ENCODE data around the gene ZNF333.

Gene ZNF333

DNA sequence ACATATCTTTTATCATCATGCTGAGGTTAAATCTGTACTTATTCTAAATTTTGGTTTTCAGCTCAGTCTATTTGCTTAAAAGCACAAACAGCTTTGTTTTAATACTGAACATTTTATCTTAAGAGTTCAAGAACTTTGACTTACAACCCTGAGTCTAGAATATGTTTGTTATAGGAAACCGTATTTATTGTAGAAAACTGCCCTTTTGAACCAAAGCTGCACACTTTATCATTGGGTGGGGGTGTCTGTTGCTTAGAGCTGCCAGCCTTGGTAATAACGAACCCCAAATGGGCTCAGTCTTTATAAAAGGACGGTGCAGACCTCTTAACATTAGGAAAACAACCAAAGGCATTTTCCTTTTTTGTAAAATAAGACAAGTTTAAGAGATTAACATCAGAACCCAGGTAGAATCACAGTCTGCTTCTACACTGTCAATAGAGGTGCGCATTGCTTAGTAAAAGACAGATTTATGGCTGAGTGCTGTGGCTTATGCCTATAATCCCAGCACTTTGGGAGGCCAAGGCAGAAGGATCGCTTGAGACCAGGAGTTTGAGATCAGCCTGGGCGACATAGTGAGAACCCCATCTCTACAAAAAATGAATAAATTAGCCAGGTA lies 29.9 kb upstream of the ZNF333 start:
- no peak for DNase-seq (ENCODE audit: low read depth, low spot score)
- no peak overlapping the region for H3K4me3 ChIP-seq (ENCODE audit: low read depth, low read length)
- TF ChIP-seq, protein P1, sequence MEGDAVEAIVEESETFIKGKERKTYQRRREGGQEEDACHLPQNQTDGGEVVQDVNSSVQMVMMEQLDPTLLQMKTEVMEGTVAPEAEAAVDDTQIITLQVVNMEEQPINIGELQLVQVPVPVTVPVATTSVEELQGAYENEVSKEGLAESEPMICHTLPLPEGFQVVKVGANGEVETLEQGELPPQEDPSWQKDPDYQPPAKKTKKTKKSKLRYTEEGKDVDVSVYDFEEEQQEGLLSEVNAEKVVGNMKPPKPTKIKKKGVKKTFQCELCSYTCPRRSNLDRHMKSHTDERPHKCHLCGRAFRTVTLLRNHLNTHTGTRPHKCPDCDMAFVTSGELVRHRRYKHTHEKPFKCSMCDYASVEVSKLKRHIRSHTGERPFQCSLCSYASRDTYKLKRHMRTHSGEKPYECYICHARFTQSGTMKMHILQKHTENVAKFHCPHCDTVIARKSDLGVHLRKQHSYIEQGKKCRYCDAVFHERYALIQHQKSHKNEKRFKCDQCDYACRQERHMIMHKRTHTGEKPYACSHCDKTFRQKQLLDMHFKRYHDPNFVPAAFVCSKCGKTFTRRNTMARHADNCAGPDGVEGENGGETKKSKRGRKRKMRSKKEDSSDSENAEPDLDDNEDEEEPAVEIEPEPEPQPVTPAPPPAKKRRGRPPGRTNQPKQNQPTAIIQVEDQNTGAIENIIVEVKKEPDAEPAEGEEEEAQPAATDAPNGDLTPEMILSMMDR (IDR thresholded peaks at IDR 0.05; ENCODE audit: insufficient read depth, low read length, missing control alignments): no peak
- ChIA-PET CTCF (interaction anchor here (0.8 kb wide), 1 partner anchor 27 kb away, joined by 3 read pairs; no protein-coding TSS in a partner anchor), POLR2A (no interaction called here)

DNA sequence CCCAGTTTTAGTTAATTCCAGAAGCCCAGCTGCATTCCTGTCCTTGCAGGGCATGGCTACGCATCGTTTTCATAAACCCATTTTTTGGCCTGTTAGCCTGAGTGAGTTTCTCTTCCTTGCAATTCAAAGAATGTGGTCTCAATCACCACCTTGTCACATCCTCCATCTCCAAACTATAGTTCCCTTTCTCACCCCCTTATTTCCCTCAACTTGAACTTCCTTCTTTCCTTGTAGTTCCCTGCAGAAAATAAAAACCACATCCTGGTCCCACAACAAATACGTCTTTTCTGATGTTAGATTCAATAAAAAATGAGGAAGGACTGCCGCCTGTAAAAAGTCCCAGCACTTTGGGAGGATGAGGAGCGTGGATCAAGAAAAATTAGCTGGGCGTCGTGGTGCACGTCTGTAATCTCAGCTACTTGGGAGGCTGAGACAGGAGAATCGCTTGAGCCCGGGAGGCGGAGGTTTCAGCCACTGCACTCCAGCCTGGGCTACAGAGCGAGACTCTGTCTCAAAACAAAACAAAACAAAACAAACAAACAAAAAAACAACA lies 28.4 kb upstream of the ZNF333 start:
- TF ChIP-seq, protein P1 (IDR thresholded peaks at IDR 0.05; ENCODE audit: insufficient read depth, low read length, missing control alignments): no peak
- no peak for DNase-seq (ENCODE audit: low read depth, low spot score)
- CTCF ChIA-PET: no interaction called here
- H3K4me3 ChIP-seq (ENCODE audit: low read depth, low read length): no peak overlapping the region
- POLR2A ChIA-PET: no interaction called here

DNA sequence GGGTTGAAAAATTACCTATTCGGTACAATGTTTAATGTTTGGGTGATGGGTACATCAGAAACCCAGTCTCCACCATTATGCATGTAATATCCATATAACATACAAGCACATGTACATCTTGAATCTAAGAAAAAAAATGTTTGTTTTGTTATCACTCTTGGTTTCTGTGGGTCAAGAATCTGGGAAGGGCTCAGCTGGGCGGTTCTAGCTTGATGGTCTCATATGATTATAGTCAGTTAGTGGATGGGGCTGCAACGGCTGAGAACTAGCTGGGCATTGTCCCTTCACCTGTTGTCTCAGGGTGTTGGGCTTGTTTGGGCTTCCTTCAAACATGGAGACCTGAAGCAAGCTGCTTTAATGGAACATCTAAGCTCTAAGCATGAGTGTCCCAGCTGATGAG lies 19.9 kb upstream of the ZNF333 start:
- TF ChIP-seq, protein P1 (IDR thresholded peaks at IDR 0.05; ENCODE audit: insufficient read depth, low read length, missing control alignments): no peak
- CTCF ChIA-PET: no interaction called here
- POLR2A ChIA-PET: no interaction called here
- H3K4me3 ChIP-seq (ENCODE audit: low read depth, low read length): no peak overlapping the region
- DNase-seq (ENCODE audit: low read depth, low spot score): no peak

DNA sequence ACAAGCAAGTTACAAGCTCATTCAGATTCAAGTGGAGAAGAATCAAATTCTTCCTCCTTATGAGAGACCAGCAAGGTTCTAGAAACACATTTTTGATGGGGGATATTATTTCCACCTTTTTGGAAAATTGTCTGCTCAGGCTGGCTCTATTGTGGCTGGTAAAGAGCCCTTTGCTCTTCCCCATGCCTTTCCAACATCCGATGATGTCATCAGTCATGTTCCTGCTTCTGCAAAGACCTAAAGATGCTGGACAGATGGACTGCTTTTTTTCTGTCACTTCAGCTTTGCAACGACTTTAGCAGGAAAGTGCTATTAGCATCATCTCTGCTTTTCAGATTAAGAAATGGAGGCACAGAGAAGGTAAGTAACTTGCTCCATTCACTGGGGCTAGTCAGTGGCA lies 19.4 kb upstream of the ZNF333 start:
- no peak overlapping the region for H3K4me3 ChIP-seq (ENCODE audit: low read depth, low read length)
- DNase-seq (ENCODE audit: low read depth, low spot score): no peak
- TF ChIP-seq, protein P1 (IDR thresholded peaks at IDR 0.05; ENCODE audit: insufficient read depth, low read length, missing control alignments): no peak
- ChIA-PET CTCF (no interaction called here), POLR2A (no interaction called here)

DNA sequence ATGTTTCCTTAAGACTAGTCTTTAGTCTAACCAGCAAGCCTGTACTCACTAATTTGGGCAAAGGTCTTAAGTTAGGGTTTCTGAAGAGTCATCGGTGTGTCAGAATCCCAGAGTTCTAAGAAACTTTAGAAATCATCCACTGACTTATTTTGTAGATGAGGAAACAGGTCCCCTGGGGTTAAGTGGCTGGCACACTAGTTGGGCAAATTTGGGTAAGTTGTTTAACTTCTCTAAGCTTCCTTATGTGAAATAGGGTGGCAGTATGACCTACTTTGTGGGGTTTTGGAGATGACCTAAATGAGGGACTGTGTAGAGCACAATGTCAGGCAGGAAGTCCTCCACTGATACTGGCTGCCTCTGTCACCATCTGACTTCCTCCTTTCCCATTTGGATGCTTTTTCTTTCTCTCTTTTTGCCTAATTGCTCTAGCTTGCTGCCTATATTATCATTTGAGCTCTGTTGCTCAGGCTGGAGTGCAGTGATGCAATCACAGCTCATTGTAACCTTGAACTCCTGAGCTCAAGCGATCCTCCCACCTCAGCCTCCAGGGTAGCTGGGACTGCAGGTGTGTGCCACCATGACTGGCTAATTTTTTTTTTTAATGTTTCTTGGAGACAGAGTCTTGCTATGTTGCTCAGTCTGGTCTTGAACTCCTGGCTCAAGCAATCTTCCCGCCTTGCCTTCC lies 17.5 kb upstream of the ZNF333 start:
- CTCF ChIA-PET: interaction anchor here (6.3 kb wide), 1 partner anchor 14 kb away, joined by 32 read pairs; no protein-coding TSS in a partner anchor

DNA sequence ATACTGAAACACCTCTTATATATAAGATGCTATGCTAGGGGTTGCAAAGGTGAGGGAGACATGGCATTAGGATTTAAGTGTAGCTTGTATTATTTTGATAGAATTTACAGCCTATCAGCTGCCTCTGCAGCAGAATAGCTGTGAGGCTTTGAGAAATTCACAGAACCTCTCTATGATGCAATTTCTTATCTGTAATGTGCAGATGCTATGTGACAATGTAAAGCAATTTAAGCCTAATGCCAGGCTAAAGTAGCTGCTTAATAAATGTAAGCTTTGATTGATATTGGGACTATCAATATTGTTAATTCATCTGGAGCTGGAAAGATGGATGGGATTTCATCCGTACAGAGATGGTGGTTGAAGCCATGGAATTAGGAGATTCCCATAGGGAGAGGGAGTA lies 16.8 kb upstream of the ZNF333 start:
- no peak overlapping the region for H3K4me3 ChIP-seq (ENCODE audit: low read depth, low read length)
- no peak for DNase-seq (ENCODE audit: low read depth, low spot score)
- CTCF ChIA-PET: interaction anchor here (6.3 kb wide), 1 partner anchor 13 kb away, joined by 32 read pairs; no protein-coding TSS in a partner anchor
- TF ChIP-seq, protein P1 (IDR thresholded peaks at IDR 0.05; ENCODE audit: insufficient read depth, low read length, missing control alignments): no peak
- POLR2A ChIA-PET: no interaction called here

More for the DNA sequence above, 17.5 kb upstream of the ZNF333 start:
- POLR2A ChIA-PET: no interaction called here
- no peak for DNase-seq (ENCODE audit: low read depth, low spot score)
- no peak overlapping the region for H3K4me3 ChIP-seq (ENCODE audit: low read depth, low read length)
- TF ChIP-seq, protein P1 (IDR thresholded peaks at IDR 0.05; ENCODE audit: insufficient read depth, low read length, missing control alignments): no peak
